GM21619 (cell line): ENCODE results near the gene ALDH8A1.
A peak's percentile ranks its signal among the peaks of the same experiment; 100 is the strongest.

Experiments
- ATAC-seq: cut with Tn5 transposase; IDR thresholded peaks from one replicate; pipeline ENCODE4 v1.9.1; 2021; ENCODE audit not compliant: unreplicated experiment

ALDH8A1 gene

DNA sequence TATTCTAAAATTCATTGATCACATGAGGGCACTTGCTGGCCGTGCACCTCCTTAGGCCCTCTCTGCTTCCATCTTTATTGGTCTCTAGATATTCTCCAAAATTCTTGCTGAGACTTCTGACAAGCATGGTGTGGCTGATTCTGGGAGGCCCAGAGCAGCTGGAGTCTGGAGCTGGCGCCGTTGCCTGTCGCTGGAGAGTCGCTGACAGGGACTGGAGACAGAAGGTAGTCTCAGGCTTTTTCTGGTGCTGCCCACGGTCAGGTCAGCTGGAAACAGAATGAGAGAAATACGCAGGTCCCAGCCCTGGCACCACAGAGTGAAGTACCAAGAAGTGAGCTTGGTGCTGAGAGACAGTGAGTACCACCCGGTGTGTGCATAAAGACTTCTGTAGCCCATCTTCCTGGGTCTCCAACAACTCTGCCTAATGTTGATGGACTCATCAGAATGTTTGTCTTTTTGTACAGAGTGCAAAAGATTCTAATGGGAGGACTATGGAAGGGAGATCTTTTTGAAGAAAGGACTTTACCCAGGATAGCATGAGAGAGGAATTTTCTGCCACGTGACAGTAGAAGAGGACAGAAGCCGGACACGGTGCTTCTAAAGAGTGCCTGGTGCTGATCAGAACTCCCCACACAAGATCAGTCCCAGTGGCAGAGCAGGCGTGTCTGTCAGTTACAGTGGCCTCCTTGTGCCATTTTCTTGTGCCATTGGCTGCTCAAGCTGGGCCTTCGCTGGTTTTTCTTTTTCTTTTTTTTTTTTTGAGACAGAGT is 1.8 kb upstream of the ALDH8A1 start:
- ATAC-seq = no peak

DNA sequence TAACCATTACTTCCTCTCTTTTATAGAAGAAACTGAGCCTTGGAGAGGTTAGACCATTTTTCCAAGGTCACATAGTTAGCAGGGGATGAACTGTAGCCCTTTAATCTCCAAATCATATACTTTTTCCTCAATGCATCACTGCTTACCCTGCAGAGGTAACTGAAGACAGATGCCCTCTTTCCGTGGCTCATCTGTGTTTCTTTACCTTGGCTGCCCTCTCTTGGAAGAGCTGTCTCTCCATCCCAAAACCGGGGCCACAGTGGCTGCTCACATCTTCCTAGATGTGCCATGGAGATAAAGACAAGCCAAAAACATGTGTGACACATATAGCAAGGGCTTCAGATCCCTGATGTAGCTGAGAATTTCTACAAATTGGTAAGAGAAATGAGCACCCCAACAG is 581 bp upstream of the ALDH8A1 start:
- no peak for ATAC-seq

DNA sequence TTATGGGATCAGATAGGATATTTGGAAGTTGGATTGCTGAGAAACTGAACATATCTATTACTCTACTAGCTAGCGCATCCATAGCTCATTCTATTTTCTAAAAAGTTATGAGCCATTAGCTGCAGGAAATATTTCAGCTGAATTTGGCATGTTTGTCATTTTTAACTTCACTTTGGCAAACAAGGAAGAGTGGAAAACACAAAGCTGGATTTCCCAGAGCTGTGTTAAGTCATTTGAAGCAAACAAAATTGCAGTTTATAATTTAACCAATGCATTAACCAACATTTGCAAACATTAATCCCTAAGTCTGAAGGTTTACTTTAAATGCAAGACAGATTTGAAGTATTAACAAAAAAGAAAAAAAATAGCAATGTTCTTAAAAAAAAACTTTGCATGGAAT is 1.2 kb downstream of the ALDH8A1 start:
- ATAC-seq = no peak

DNA sequence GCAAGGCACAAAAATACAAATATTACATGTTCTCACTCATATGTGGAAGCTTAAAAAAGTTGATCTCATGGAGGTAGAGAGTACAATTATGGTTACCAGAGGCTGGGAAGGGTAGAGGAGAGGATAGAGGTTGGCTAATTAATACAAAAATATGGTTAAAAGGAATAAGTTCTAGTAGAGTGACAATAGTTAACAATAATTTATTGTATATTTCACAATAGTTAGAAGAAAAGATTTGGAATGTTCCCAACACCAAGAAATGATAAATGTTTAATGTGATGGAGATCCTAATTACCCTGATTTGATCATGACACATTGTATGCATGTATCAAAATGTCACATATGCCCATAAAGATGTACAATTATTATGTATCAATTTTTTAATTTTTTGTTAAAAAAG is 1.8 kb downstream of the ALDH8A1 start:
- no peak for ATAC-seq

DNA sequence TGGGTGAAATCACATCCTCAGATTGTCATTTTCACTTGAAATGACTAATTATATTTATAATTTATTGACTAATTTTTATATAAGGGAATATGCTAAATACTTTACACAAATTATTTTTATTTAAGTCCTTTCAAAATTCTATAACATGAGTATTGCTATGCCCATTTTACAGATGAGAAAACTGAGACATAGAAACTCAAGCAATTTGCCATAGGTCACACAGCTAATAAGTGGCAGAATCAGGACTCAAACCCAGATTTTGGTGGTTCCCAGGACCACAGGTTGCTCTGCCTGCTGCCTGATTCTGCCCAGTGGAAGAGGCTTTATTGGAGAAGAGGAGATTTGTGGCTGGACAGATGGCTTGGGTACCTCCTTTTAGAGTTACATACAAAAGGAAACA is 4.9 kb downstream of the ALDH8A1 start:
- ATAC-seq = no peak

DNA sequence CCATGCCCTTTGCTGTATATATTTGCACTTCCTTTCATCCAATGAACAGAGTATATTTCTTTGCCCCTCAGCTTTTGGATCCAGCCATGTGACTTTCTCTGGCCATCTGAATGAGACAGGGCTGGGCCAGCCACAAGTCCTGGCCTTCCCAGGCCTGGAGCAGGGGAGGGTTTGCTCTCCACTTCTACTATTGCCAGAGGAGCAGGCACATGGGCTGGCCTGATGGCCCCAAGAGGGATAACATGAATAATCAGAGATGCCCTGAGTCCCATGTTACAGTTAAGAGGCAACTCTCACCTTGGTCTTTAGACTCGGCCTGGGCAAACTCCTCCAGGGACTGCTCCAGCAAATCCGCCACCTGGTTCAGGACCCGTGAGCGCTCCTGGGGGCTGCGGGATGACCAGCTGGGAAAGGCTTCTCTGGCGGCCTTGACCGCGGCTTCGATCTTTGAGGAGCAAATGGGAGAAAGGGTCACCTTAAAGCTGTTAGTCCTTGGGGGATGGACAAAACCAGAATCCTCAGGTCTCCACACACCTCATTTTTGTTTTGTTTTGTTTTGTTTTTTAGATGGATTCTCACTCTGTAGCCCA is 6.3 kb downstream of the ALDH8A1 start:
- no peak for ATAC-seq

DNA sequence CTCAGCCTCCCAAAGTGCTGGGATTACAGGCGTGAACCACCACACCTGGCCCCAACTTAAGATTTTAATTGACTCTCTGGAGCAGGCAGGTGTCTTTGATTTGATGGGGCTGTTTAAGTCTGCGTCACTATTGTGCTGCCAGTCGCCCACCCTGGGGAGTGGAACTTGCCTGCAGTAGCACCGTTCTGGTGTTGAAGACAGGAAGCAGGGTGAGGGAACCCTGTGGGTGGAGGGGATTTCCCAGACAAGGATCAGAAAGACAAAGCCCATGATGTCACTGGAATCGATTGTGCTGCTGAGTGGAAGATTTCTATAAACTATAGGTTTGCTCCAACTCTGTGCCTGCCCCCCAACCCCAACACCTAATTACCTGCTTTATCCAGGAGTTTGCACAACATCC is 11.0 kb downstream of the ALDH8A1 start:
- peak; percentile 78 for ATAC-seq

DNA sequence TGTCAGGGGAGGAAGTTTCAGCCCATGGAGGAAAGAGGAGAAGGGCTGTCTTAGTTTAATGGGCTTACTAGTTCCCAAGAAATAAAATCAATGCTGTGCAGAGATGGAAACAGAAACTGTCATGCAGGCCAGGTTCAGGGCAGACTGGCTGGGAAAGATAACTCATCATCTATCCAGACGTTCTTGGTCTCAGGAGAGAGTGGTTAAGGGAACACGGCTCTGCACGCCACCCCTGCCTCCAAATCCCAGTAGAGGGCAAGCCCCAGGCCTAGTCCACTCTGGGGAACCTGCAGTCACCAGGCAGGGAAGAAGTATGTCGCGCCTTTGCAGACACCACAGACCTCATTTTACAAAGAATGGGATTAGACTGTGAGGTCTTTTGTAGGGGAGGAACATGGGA is 12.5 kb downstream of the ALDH8A1 start:
- no peak for ATAC-seq

DNA sequence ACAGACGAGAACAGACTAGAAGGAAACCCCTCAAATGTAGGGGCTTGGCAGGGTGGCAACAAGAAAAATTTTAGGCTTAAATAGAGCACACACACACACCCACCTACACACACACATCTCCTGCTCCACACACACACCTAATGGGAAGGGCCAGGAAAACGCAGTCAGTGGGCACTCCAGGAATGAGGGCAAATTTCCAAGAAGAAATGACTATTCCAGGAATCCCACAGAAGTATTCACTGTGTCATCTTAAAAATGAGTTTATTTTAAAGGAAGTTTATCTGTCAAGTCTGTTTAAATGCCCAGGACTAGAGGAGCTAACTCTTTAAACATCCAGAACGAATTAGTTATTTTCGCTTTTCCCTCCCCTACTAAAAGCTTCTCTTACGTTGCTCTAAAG is 13.0 kb downstream of the ALDH8A1 start:
- ATAC-seq = no peak

DNA sequence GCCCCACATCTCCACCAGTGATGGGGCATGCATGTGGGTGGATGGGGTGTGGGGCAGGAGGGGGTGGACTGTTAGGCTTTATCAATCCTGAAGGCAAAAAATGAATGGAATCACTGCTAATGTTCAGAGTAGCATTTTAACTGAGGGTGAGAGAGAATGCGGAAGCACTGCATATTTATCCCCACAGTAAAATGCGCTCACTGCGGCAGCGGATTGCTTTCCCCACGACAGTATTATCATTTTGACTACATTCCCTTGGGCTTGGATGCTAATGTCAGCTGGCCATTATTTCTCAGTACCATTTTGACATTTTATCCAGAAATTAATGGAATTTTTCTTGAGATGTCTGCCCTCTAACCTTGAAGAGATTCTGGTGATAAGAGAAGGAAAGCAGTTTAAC is 13.4 kb downstream of the ALDH8A1 start:
- no peak for ATAC-seq

DNA sequence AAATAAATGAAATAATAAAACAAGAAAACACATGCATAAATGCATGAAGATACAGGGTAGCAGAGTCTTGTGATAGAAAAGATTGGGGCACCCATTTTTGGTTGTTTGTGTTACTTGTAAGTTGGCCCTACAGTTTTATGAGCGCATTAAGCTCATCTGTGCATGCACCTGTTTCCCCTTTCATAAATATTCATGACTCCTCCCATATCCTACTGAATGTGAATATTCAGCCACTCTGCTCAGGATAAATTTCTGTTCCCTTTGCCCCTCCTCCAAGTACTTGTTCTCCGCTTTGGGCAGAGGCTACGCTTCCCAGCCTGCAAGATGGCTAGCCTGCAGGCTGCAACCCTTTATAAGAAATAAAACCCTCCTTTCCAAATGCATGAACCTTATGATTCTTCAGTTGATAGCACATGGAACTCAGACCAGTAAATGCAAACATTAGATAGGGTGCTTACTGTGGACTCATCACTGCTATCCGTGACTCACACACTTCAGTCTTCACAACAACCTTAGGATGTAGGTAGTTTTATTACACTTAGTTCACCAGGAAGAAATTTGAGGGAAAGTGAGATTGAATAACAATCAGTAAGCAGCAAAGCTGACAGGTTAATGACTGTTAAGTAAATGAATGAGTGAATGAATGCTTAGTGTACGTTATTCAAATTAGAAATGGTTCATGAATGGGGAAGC is 15.0 kb downstream of the ALDH8A1 start:
- no peak for ATAC-seq

DNA sequence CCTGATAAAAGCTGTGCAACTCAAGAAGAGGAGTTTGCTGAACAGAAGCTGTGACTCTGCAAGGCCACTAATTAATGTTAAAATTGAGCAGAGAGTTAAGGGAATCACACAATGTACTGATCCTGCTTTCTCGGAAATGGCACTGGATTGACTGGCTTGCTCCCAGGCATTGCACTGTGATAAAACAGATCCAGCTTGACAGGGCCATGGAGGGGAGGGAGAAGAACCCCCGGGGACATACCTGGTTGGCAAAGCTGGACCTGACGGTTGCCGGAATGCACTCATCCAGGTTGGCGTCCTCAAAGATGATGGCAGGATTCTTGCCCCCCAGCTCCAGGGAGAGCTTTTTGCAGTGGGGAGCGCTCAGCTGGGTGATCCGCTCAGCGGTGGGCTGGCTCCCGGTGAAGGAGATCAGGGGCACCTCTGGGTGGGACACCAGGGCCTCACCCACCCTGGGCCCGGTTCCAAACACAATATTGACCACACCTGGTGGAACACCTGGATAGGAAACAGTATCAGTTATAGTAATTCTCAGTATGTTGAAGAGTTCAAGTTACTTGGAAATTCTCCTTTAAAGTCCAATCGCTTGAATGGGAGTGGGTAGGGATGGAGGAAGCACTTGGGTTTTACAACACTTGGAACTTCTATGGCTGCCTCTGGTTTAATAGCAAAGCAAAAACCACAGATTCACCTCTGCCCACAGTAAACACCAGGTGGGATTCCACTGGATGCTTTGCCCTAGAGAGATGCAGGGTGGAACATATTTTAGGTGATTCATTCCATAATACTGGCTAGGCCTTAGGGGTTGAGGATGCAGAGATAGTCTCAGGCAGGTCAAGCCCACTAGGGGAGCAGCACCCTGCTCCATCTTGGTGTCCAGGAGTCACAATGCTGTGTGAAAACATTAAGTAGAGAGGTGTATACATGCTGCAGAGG is 17.1 kb downstream of the ALDH8A1 start:
- ATAC-seq = no peak

DNA sequence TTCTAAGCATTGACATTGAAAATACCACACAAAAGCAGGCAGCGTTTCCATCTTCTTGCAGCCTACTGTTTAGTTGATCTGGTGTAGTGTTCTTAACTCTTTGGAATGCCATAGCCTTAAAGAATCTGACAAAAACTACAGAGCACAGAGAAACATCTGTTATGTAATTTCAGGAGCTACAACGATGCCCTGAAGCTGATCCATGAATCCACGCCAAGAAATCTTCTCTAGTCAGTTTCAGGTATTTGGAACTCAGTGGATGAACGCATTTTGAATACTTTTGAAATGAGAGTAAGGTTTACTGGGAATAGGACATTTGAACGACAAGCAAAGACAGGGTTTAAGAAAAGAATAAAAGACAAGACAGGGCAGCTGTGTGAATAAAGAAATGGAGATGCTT is 17.8 kb downstream of the ALDH8A1 start:
- ATAC-seq = no peak

DNA sequence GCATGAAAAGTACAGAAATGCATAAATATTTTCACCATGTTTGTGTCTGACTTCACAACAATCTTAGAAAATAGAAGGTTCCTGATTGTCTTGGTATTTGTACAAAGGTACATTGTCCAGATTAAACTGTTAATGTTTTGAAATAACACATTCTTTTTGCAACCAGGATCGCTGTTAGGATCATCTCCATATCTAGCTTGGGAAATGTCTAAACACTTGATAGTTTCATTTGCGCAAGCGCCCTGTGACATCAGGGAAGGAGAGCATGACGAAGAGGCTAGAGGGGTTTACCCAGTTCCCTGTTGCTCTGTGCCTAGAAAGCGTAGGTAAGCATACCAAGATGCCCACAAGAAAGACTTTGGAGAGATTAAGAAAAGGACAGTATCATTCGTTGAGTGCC is 19.4 kb downstream of the ALDH8A1 start:
- no peak for ATAC-seq

DNA sequence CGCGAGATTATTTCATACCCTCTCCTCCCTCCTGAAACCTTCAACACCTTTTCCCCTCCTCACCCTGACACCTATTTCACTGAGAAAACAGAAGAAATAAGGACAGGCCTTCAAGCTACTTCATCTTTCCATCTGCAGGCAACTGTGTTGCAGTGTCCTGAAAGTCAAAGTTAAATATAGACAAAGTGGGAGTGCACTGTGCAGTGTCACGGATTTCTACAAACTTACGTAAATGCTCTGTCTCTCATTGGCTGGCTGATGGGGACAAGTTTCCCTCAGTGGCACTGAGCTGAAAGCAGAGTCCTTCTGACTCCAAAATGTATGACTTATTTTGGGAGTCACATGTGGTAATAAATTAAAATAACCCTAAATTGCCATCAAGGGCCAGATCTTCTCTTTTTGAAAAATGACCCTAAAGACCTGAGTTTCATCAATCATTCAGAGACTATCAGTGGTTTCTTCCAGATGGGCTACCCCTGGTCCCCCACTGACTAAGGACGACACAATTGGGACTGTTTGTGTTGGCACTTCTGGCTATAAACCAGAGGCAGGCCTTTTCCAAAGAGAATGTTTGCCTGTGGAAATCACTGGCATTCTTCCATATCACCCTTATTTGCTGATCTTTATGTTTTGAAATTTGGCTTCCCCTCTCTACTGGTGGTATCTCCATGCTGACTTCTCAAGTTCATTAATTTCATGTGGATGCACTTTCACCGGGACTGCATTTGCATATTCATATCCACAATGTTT is 21.6 kb downstream of the ALDH8A1 start:
- no peak for ATAC-seq

DNA sequence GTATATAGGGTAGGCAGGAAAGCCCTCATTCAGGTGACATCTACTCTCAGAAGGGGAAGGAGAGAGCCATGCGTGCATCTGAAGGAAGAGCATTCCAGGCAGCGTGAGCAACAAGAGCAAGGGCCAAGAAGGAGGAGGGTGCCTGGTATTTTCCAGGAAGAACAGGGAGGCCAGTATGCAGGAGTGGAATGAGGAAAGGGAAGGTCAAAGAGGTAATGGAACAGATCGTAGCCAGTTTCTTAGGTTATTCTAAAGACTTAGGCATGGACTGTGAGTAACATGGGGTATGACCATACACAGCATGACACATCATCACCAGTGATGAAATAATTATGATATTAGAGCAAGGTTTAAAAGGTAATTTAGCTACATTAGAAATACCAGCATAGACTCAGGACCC is 24.1 kb downstream of the ALDH8A1 start:
- no peak for ATAC-seq

DNA sequence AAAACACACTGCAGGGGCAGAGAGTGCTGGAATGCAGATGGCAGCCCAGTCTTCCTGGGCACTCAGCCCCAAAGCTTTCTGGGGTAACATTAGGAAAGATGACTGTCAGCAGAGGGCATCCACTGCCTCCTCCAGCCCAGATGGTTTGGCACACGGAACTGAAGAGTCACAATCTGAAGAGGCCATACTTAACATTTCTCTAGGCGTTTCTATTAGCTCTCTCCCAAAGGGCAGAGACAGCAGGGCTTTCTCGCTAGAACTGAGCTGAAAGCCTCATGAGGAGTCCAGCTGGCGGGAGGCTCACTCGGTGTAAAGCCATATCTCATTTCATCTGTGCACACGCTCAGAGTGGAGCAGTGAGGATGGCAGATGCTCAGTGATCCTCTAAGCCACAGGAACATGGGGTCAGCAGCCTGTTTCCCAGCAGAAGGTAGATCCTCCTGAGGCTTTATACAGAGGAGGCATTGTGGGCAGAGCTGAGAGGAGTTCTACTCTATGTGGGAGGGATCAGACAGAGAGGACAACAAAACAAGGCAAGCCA is 28.1 kb downstream of the ALDH8A1 start:
- no peak for ATAC-seq

DNA sequence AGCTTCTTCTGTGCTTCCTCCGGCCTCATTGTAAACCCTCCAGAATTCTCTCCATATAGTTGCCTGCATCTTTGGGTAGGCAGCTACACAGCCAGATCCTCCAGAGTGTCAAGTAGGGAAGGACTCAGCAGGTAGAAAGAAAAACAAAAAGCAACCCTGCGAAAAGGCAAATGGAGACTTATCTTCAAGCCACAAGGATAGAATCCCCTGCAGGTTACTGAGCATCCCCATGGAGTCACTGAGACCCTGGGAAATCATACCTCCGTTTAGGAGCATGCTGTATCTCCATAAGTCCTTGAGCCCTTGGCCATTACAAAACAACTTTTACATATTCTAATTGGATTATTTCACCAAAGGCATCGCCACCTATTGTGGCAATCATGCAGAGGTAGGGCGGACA is 28.6 kb downstream of the ALDH8A1 start:
- no peak for ATAC-seq

DNA sequence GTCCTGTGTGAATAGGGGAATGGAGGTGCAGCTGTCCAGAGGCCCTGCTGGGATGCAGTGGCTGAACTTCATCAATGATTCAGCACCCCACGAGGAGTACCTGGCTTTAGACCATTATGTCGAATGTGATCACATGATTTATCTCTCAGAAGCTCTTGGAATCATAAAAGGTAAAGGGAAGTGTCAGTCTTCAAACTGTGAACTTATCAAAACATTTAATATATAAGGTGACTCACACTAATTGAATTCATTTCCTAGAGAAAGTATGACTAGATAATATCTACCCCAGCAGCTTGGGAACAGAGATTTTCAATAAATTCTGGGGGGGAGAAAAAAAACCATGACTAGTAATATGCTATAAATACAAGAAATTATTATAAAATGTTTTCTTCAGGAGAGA is 29.5 kb downstream of the ALDH8A1 start:
- no peak for ATAC-seq

DNA sequence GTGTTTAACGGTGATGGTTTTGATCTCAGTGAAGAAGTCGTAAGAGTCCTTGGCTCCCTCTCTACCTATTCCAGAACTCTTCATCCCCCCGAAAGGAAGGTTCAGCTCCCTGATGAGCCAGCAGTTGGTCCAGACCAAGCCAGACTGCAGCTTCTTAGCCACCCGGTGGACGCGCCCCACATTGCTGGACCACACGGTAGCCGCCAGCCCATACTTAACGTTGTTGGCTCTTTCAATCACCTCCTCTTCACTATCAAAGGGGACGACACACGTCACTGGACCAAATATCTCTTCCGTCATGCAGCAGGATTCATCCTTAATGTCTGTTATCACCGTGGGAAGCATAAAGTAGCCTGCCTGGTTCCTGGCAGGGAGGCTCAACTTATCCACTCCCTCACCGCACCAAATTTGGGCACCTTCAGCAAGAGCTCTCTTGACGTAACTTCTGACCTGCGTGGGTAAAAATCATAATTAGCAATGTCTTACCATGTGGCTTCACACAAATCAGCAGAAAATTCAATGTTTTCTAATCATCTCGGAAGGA is 31.4 kb downstream of the ALDH8A1 start:
- no peak for ATAC-seq
